HepG2 (cell line): Measurements from ENCODE around the gene RIMBP2.

ENCODE experiments used
- CTCF ChIP-seq: sonication (generic); formaldehyde crosslinking; IDR thresholded peaks from 2 replicates; pipeline ENCODE4 v1.5.0; 2020; ENCODE audit warnings: mild to moderate bottlenecking, missing genetic modification reagents, moderate library complexity
- GTF2F1 ChIP-seq: fragments of 150-350 bp; IDR thresholded peaks from 2 replicates; pipeline ENCODE4 v1.6.1; 2014; ENCODE audit warnings: low read length
- KAT7 ChIP-seq: IDR thresholded peaks from 2 replicates; pipeline ENCODE4 v1.6.1; 2018; ENCODE audit warnings: borderline replicate concordance, missing compliant biosample characterization
- RFX1 ChIP-seq: fragments of 450-650 bp; IDR thresholded peaks from 2 replicates; pipeline ENCODE4 v1.6.1; 2017

GRCh38 chr12:130394906-130395305 lies 321.2 kb downstream of the RIMBP2 start:
- TF ChIP-seq RFX1 (no peak), GTF2F1 (no peak), CTCF (no peak), KAT7 (CRISPR knock-in tag) (no peak)
